NK-92 treated with Interleukin-12 subunit alpha and Interleukin-12 subunit beta, amount 100 ng/mL, for 24 hours (cell line): ENCODE measurements around the gene NTNG1.

Experiments used
- DNase-seq: peaks from one replicate; lab custom pipeline; 2025; lab: John Stamatoyannopoulos, UW

Gene NTNG1

GRCh38 chr1:107328087-107328486, 187.2 kb downstream of the NTNG1 start:
- DNase-seq, result no peak

- no peak for DNase-seq
Measured at GRCh38 chr1:107339775-107340174, 198.9 kb downstream of the NTNG1 start.

- DNase-seq, result no peak
Measured at GRCh38 chr1:107342316-107342715, 201.5 kb downstream of the NTNG1 start.

GRCh38 chr1:107342768-107343167, 201.9 kb downstream of the NTNG1 start:
- no peak for DNase-seq

GRCh38 chr1:107343601-107344000, 202.8 kb downstream of the NTNG1 start:
- no peak for DNase-seq

GRCh38 chr1:107344268-107344760, 203.5 kb downstream of the NTNG1 start:
- DNase-seq, result no peak

- DNase-seq, result no peak
Measured at GRCh38 chr1:107344836-107345235, 204.0 kb downstream of the NTNG1 start.

- no peak for DNase-seq
Measured at GRCh38 chr1:107352850-107353249, 212.0 kb downstream of the NTNG1 start.

- no peak for DNase-seq
Measured at GRCh38 chr1:107357376-107357775, 216.5 kb downstream of the NTNG1 start.

- DNase-seq, result no peak
Measured at GRCh38 chr1:107358619-107359327, 217.9 kb downstream of the NTNG1 start.

- no peak for DNase-seq
Measured at GRCh38 chr1:107359472-107360241, 218.8 kb downstream of the NTNG1 start.

GRCh38 chr1:107362468-107363140, 221.8 kb downstream of the NTNG1 start:
- DNase-seq, result no peak

GRCh38 chr1:107363154-107363553, 222.3 kb downstream of the NTNG1 start:
- no peak for DNase-seq

GRCh38 chr1:107365527-107366240, 224.8 kb downstream of the NTNG1 start:
- DNase-seq, result no peak

GRCh38 chr1:107378426-107378825, 237.6 kb downstream of the NTNG1 start:
- DNase-seq, result no peak

- DNase-seq, result no peak
Measured at GRCh38 chr1:107378866-107379265, 238.0 kb downstream of the NTNG1 start.

- DNase-seq, result no peak
Measured at GRCh38 chr1:107379826-107380225, 239.0 kb downstream of the NTNG1 start.

GRCh38 chr1:107389410-107390396, 248.9 kb downstream of the NTNG1 start:
- no peak for DNase-seq

GRCh38 chr1:107394301-107394700, 253.5 kb downstream of the NTNG1 start:
- DNase-seq, result no peak

- DNase-seq, result no peak
Measured at GRCh38 chr1:107401704-107402103, 260.9 kb downstream of the NTNG1 start.

- DNase-seq, result no peak
Measured at GRCh38 chr1:107404756-107405155, 263.9 kb downstream of the NTNG1 start.
